ENCODE measurements around the gene FLYWCH2. TPM values are rescaled to one million over a fixed set of nuclear protein-coding genes. Genes with fewer than 3 reads are reported as not detected.
A peak's percentile ranks its signal among the peaks of the same experiment; 100 is the strongest.

The FLYWCH2 gene
- total RNA-seq, 1 experiment from 2014 or later, result 16.5 TPM

GRCh38 chr16:2924901-2925755, 42.1 kb downstream of the FLYWCH2 start:
- Mint-ChIP-seq H3K9me3 (peaks cover 10 to 11% of the 10 kb centered on the region in 2 experiments), H3K27me3 (ENCODE audit: low read depth) (peaks cover 6% of the 10 kb centered on the region), H3K27ac (0 out of 7 replicates have a peak overlapping the region, but pooled peaks of 1 of the 3 experiments have one; percentile 70), H3K4me3 (peak overlapping the region; percentile 55 to 62; a peak in 4 of 5 replicates), H3K4me1 (peaks cover 28 to 30% of the 10 kb centered on the region in 2 experiments), H3K36me3 (ENCODE audit: insufficient read depth in 1 of 3, low read depth in 3 of 3) (peaks cover 10 to 15% (median 14%) of the 10 kb centered on the region in 3 experiments)
- H3K79me1 ChIP-seq (ENCODE audit: insufficient read depth, low read depth, low read length, poor library complexity, severe bottlenecking), result no peaks in the 10 kb centered on the region
- H2BK12ac ChIP-seq (ENCODE audit: insufficient read length, low read depth, low read length), result no peak overlapping the region
- no peak overlapping the region for H2BK5ac ChIP-seq (ENCODE audit: insufficient read length, low read length)
- no peaks in the 10 kb centered on the region for H3K9me3 ChIP-seq (ENCODE audit: control insufficient read depth, low read depth, low read length)
- H4K91ac ChIP-seq (ENCODE audit: insufficient read length, low read depth, low read length), result no peak overlapping the region
- H4K8ac ChIP-seq (replicated peaks; ENCODE audit: insufficient read length, low read depth, low read length), result no peak overlapping the region
- H3K79me2 ChIP-seq (ENCODE audit: insufficient read depth, low read length), result no peaks in the 10 kb centered on the region
- peaks cover 5% of the 10 kb centered on the region for H3K23me2 ChIP-seq (ENCODE audit: insufficient read length, low read depth, low read length, poor library complexity, severe bottlenecking)
- H3K27me3 ChIP-seq (ENCODE audit: insufficient read depth, low read length), result no peaks in the 10 kb centered on the region
- no CpG with 5 or more reads among the region's 42 CpGs for WGBS (ENCODE audit: extremely low coverage, insufficient read length, low lambda C conversion rate)
- H2BK15ac ChIP-seq (ENCODE audit: low read depth, low read length), result no peak overlapping the region
- H3K18ac ChIP-seq (ENCODE audit: insufficient read length, low read depth, low read length), result peak overlapping the region; percentile 79
- H3K9ac ChIP-seq (ENCODE audit: extremely low read depth, insufficient read length, low read length), result no peak overlapping the region
- no peak overlapping the region for H2BK20ac ChIP-seq (ENCODE audit: low read depth, low read length, poor library complexity, severe bottlenecking)
- no peak overlapping the region for H4K5ac ChIP-seq (ENCODE audit: insufficient read length, low read depth, low read length)
- H3T11ph ChIP-seq (ENCODE audit: low read length), result no peak overlapping the region
- H3K14ac ChIP-seq (ENCODE audit: insufficient read depth, low read length), result peak overlapping the region; percentile 92
- H2AK5ac ChIP-seq (ENCODE audit: insufficient read length, low read length), result no peak overlapping the region
- no peak overlapping the region for H2BK120ac ChIP-seq (ENCODE audit: low read depth, low read length, poor library complexity, severe bottlenecking)
- no peak overlapping the region for H3K56ac ChIP-seq (ENCODE audit: insufficient read length, low read depth, low read length)
- no peak overlapping the region for H3K27ac ChIP-seq (ENCODE audit: insufficient read length, low read depth, low read length)
- DNase-seq, result peak; percentile 86
- no peak for TF ChIP-seq CTCF (conservative IDR thresholded peaks at IDR 0.05)
- peak overlapping the region; percentile 45 for H3K4me2 ChIP-seq (ENCODE audit: insufficient read depth, insufficient read length, low read length)
- H4K20me1 ChIP-seq (ENCODE audit: control insufficient read depth, insufficient read depth, insufficient read length), result no peaks in the 10 kb centered on the region
- no peak overlapping the region for H3K23ac ChIP-seq (ENCODE audit: insufficient read length, low read depth, low read length)
- no peaks in the 10 kb centered on the region for H3K4me1 ChIP-seq (ENCODE audit: insufficient read depth, low read length)
- no peak overlapping the region for H2AFZ ChIP-seq (ENCODE audit: low read length)
- H3K4ac ChIP-seq (ENCODE audit: low read depth, low read length), result no peak overlapping the region

All from H9 (cell line).